H1 (cell line): ENCODE data around the gene CACNA1C.

Experiments used
- CBX5 ChIP-seq: fragments of 300-800, 300-1000 bp; sonication (generic); IDR thresholded peaks from 2 replicates; pipeline ENCODE4 v1.7.1; 2016; ENCODE audit warnings: antibody characterized with exemption, low read length, low read depth
- CTCF ChIP-seq, 3 experiments: IDR thresholded peaks; 1 replicate in 2 of 3; 2 replicates in 1 of 3; pipeline versions ENCODE4 v1.5.1 to v1.6.1; 2011; ENCODE audit warnings: low read length in 3 of 3, mild to moderate bottlenecking in 3 of 3, inconsistent platforms in 2 of 3, low read depth in 1 of 3, moderate library complexity in 1 of 3; ENCODE audit not compliant: insufficient read depth in 1 of 3; ENCODE audit errors: control extremely low read depth in 1 of 3
- EP300 ChIP-seq, 2 experiments: IDR thresholded peaks; 1 replicate in 1 of 2; 2 replicates in 1 of 2; pipeline ENCODE4 v1.6.1; 2011 to 2012; ENCODE audit warnings: low read depth in 2 of 2, low read length in 2 of 2, mild to moderate bottlenecking in 2 of 2, borderline replicate concordance in 1 of 2, inconsistent platforms in 1 of 2, moderate library complexity in 1 of 2
- JUN ChIP-seq: IDR thresholded peaks from 2 replicates; pipeline ENCODE4 v1.6.1; 2011; ENCODE audit warnings: low read depth, mild to moderate bottlenecking, improper control_type of control experiment, low read length
- POLR2AphosphoS5 ChIP-seq: IDR thresholded peaks from 2 replicates; pipeline ENCODE4 v1.6.1; 2011; ENCODE audit warnings: low read depth, low read length
- RAD21 ChIP-seq, 2 experiments: IDR thresholded peaks in 1 of 2; conservative IDR thresholded peaks in 1 of 2; 2 replicates each; pipeline ENCODE4 v1.6.1; 2011; ENCODE audit warnings: low read depth in 2 of 2, low read length in 2 of 2, improper control_type of control experiment in 1 of 2, inconsistent platforms in 1 of 2, mild to moderate bottlenecking in 1 of 2, moderate library complexity in 1 of 2
- SP4 ChIP-seq: IDR thresholded peaks from 2 replicates; pipeline ENCODE4 v1.6.1; 2012; ENCODE audit warnings: low read length, inconsistent platforms
- SRF ChIP-seq: IDR thresholded peaks from 2 replicates; pipeline ENCODE4 v1.6.1; 2011; ENCODE audit warnings: mild to moderate bottlenecking, low read depth, low read length, moderate library complexity

GRCh38 chr12:2234091-2234490 lies 181.3 kb downstream of the CACNA1C start:
- TF ChIP-seq CTCF (IDR thresholded peaks at IDR 0.05; ENCODE audit: control extremely low read depth in 1 of 3, insufficient read depth in 1 of 3, low read depth in 1 of 3, low read length in 3 of 3), result no peak
- TF ChIP-seq JUN, result no peak
- no peak for TF ChIP-seq EP300 (IDR thresholded peaks at IDR 0.05; ENCODE audit: borderline replicate concordance in 1 of 2, low read depth in 2 of 2, low read length in 2 of 2)
- no peak for TF ChIP-seq SRF
- TF ChIP-seq SP4, result no peak
- no peak for TF ChIP-seq RAD21 (IDR thresholded peaks at IDR 0.05 in 1 of 2, conservative IDR thresholded peaks at IDR 0.05 in 1 of 2; ENCODE audit: low read depth in 2 of 2, low read length in 2 of 2)
- TF ChIP-seq CBX5, result no peak
- no peak for TF ChIP-seq POLR2AphosphoS5
